Measurements from ENCODE around the gene PTPN3. TPM values are rescaled to one million over a fixed set of nuclear protein-coding genes. Genes with fewer than 3 reads are reported as not detected.

PTPN3 gene
- total RNA-seq, 1 donor from 2014 or later = 13.4 TPM

- intact Hi-C loops (cut with DNase I) = no loop called here
- H3K9me3 ChIP-seq = no peaks in the 10 kb centered on the region
- no peak for TF ChIP-seq CTCF (IDR thresholded peaks at IDR 0.05)
- no peak overlapping the region for H3K4me3 ChIP-seq
- peaks cover 12% of the 10 kb centered on the region for H3K4me1 ChIP-seq
- no peaks in the 10 kb centered on the region for H3K27me3 ChIP-seq (ENCODE audit: low read depth)
- ATAC-seq = peak in 1 of 2 donors; percentile 33
- peaks cover 8% of the 10 kb centered on the region for H3K36me3 ChIP-seq
- no peak for DNase-seq
- H3K27ac ChIP-seq = no peak overlapping the region
Measured at GRCh38 chr9:109437286-109437685, 60.8 kb downstream of the PTPN3 start.

GRCh38 chr9:109436071-109436470 lies 62.0 kb downstream of the PTPN3 start:
- Histone ChIP-seq H3K4me1 (peaks cover 9% of the 10 kb centered on the region), H3K4me3 (no peak overlapping the region), H3K36me3 (peaks cover 8% of the 10 kb centered on the region), H3K27me3 (ENCODE audit: low read depth) (no peaks in the 10 kb centered on the region), H3K27ac (no peak overlapping the region), H3K9me3 (no peaks in the 10 kb centered on the region)
- no peak for ATAC-seq
- DNase-seq = no peak
- intact Hi-C loops (cut with DNase I) = no loop called here
- no peak for TF ChIP-seq CTCF (IDR thresholded peaks at IDR 0.05)

GRCh38 chr9:109433476-109433875 lies 64.6 kb downstream of the PTPN3 start:
- Histone ChIP-seq H3K27ac (no peak overlapping the region), H3K36me3 (peaks cover 8% of the 10 kb centered on the region), H3K27me3 (ENCODE audit: low read depth) (no peaks in the 10 kb centered on the region), H3K4me1 (no peaks in the 10 kb centered on the region), H3K4me3 (no peak overlapping the region), H3K9me3 (no peaks in the 10 kb centered on the region)
- no peak for ATAC-seq
- intact Hi-C loops (cut with DNase I) = no loop called here
- DNase-seq = no peak
- no peak for TF ChIP-seq CTCF (IDR thresholded peaks at IDR 0.05)

GRCh38 chr9:109430231-109430630 lies 67.9 kb downstream of the PTPN3 start:
- no peak for TF ChIP-seq CTCF (IDR thresholded peaks at IDR 0.05)
- no peak overlapping the region for H3K4me3 ChIP-seq
- intact Hi-C loops (cut with DNase I) = no loop called here
- no peaks in the 10 kb centered on the region for H3K9me3 ChIP-seq
- H3K36me3 ChIP-seq = peaks cover 9% of the 10 kb centered on the region
- no peaks in the 10 kb centered on the region for H3K4me1 ChIP-seq
- no peaks in the 10 kb centered on the region for H3K27me3 ChIP-seq (ENCODE audit: low read depth)
- no peak overlapping the region for H3K27ac ChIP-seq
- DNase-seq = no peak
- ATAC-seq = no peak

GRCh38 chr9:109428854-109429253 lies 69.3 kb downstream of the PTPN3 start:
- H3K9me3 ChIP-seq = no peaks in the 10 kb centered on the region
- no peaks in the 10 kb centered on the region for H3K27me3 ChIP-seq (ENCODE audit: low read depth)
- no peaks in the 10 kb centered on the region for H3K4me1 ChIP-seq
- no peak for TF ChIP-seq CTCF (IDR thresholded peaks at IDR 0.05)
- intact Hi-C loops (cut with DNase I) = no loop called here
- H3K27ac ChIP-seq = no peak overlapping the region
- DNase-seq (no peak), ATAC-seq (no peak)
- peaks cover 14% of the 10 kb centered on the region for H3K36me3 ChIP-seq
- no peak overlapping the region for H3K4me3 ChIP-seq

GRCh38 chr9:109427886-109428285 lies 70.2 kb downstream of the PTPN3 start:
- Histone ChIP-seq H3K4me1 (no peaks in the 10 kb centered on the region), H3K27ac (no peak overlapping the region), H3K27me3 (ENCODE audit: low read depth) (no peaks in the 10 kb centered on the region), H3K36me3 (peaks cover 6% of the 10 kb centered on the region), H3K4me3 (no peak overlapping the region), H3K9me3 (no peaks in the 10 kb centered on the region)
- TF ChIP-seq CTCF (IDR thresholded peaks at IDR 0.05) = no peak
- intact Hi-C loops (cut with DNase I) = no loop called here
- no peak for ATAC-seq
- DNase-seq = no peak
